ENCODE results near the gene CENPO. TPM values are rescaled to one million over a fixed set of nuclear protein-coding genes. Genes with fewer than 3 reads are reported as not detected.

The CENPO gene
- total and polyA plus RNA-seq, 2 of the 4 experiments (the other 2 are of a cell fraction), result 20.1 to 27.2 TPM

DNA sequence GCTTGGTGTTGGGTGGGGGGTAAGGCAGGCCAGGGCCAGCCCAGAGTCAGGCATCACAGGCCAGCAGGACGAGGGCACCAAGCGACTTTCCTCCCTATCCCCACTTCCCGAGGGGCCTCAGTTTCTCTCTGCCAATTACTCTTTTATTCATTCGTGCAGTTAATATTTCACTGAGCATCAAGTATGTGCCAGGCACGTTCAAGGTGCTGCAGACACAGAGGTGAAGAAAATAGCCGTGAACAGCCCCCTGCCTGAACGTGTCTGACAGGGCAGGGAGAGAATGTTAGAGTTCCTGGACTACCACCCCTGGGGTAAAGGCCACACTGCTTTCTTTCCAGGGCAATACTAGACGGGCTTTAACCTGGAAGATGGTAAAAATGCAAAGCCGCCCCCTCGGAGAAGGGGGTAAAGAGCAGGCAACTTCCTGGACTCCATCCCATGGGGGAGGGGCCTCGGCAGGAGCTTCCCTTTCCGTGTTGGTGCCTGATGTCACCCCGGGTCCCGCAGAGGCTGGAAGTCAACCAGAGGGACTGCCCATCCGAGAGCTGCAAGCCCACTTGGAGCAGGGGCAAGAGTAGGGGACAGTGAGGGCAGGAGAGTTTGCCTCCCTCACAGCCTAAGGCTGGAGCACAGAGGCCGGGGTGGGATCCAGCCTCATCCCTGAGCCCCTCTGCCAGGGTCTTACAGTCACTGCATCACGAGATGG is 47.1 kb downstream of the CENPO start:
- no peak for ATAC-seq (ENCODE audit: low read depth)
- Histone ChIP-seq H2BK120ac (ENCODE audit: low read depth, low read length) (no peak overlapping the region), H3K9me1 (ENCODE audit: insufficient read depth, low read length) (no peaks in the 10 kb centered on the region), H3K9me3 (ENCODE audit: control insufficient read depth, insufficient read depth, low read length) (no peaks in the 10 kb centered on the region), H3K56ac (ENCODE audit: extremely low read depth, insufficient read depth, low read length) (no peak overlapping the region), H3K4ac (ENCODE audit: low read depth, low read length) (no peak overlapping the region), H3K4me2 (ENCODE audit: low read depth, low read length) (no peak overlapping the region), H3K36me3 (ENCODE audit: control insufficient read depth, insufficient read depth, low read length) (peaks cover 44% of the 10 kb centered on the region), H3K27me3 (ENCODE audit: control insufficient read depth, insufficient read depth, low read length) (no peaks in the 10 kb centered on the region), H3K23ac (ENCODE audit: low read depth, low read length) (no peak overlapping the region), H3K27ac (ENCODE audit: insufficient read depth, low read length) (no peak overlapping the region), H3K4me3 (ENCODE audit: insufficient read depth, low read depth, low read length) (no peak overlapping the region), H3K79me1 (ENCODE audit: low read depth in 1 of 2, low read length in 2 of 2) (no peaks in the 10 kb centered on the region), H3K18ac (ENCODE audit: low read depth, low read length) (no peak overlapping the region), H4K8ac (ENCODE audit: low read depth in 2 of 2, low read length in 2 of 2) (no peak overlapping the region), H2AK9ac (replicated peaks; ENCODE audit: low read depth, low read length, poor library complexity) (peak overlapping the region; percentile 63), H3K4me1 (ENCODE audit: control insufficient read depth, insufficient read depth, low read length) (no peaks in the 10 kb centered on the region), H2AFZ (replicated peaks; ENCODE audit: low read length, poor library complexity) (peak overlapping the region; percentile 2), H2BK15ac (ENCODE audit: low read depth, low read length) (no peak overlapping the region), H3K14ac (replicated peaks; ENCODE audit: low read depth, low read length) (no peak overlapping the region), H2BK20ac (ENCODE audit: low read depth, low read length) (no peak overlapping the region), H4K91ac (ENCODE audit: insufficient read depth, low read depth, low read length) (no peak overlapping the region), H2AK5ac (ENCODE audit: low read depth, low read length) (no peak overlapping the region), H3K9ac (ENCODE audit: low read depth, low read length) (no peak overlapping the region), H4K20me1 (ENCODE audit: insufficient read depth, low read length) (no peaks in the 10 kb centered on the region), H2BK5ac (ENCODE audit: low read depth, low read length, poor library complexity, severe bottlenecking) (no peak overlapping the region), H4K5ac (ENCODE audit: low read depth, low read length) (no peak overlapping the region)
- in situ Hi-C loops (cut with MboI; ENCODE audit: low sequenced_read_pairs), result loop anchor here (10.0 kb wide), 1 partner anchor 294 kb away; no protein-coding TSS in a partner anchor
- DNase-seq, result no peak
- ChIA-PET CTCF (no interaction called here), POLR2A (ENCODE audit: unreplicated experiment) (no interaction called here)
- dilution Hi-C loops (cut with HindIII; ENCODE audit: low sequenced_read_pairs, unreplicated experiment), result no loop called here
- intact Hi-C loops (cut with micrococcal nuclease), result no loop called here
- TF ChIP-seq, protein P1, sequence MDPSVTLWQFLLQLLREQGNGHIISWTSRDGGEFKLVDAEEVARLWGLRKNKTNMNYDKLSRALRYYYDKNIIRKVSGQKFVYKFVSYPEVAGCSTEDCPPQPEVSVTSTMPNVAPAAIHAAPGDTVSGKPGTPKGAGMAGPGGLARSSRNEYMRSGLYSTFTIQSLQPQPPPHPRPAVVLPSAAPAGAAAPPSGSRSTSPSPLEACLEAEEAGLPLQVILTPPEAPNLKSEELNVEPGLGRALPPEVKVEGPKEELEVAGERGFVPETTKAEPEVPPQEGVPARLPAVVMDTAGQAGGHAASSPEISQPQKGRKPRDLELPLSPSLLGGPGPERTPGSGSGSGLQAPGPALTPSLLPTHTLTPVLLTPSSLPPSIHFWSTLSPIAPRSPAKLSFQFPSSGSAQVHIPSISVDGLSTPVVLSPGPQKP (IDR thresholded peaks at IDR 0.05; ENCODE audit: borderline replicate concordance, low read depth, low read length), result no peak
- TF ChIP-seq POLR2A (IDR thresholded peaks at IDR 0.05; ENCODE audit: low read depth, low read length) (no peak), CEBPB (IDR thresholded peaks at IDR 0.05; ENCODE audit: low read depth, low read length) (no peak), MXI1 (IDR thresholded peaks at IDR 0.05; ENCODE audit: borderline replicate concordance, low read depth, low read length) (no peak), SMC3 (IDR thresholded peaks at IDR 0.05; ENCODE audit: low read depth, low read length) (no peak), FOS (IDR thresholded peaks at IDR 0.05; ENCODE audit: low read depth, low read length) (no peak), BHLHE40 (IDR thresholded peaks at IDR 0.05; ENCODE audit: low read depth, low read length) (no peak), RCOR1 (IDR thresholded peaks at IDR 0.05; ENCODE audit: insufficient replicate concordance, low read length) (no peak), MAZ (IDR thresholded peaks at IDR 0.05; ENCODE audit: borderline replicate concordance, low read depth, low read length) (no peak), CHD1 (IDR thresholded peaks at IDR 0.05; ENCODE audit: low read depth, low read length) (no peak)
- TF ChIP-seq, protein P2, sequence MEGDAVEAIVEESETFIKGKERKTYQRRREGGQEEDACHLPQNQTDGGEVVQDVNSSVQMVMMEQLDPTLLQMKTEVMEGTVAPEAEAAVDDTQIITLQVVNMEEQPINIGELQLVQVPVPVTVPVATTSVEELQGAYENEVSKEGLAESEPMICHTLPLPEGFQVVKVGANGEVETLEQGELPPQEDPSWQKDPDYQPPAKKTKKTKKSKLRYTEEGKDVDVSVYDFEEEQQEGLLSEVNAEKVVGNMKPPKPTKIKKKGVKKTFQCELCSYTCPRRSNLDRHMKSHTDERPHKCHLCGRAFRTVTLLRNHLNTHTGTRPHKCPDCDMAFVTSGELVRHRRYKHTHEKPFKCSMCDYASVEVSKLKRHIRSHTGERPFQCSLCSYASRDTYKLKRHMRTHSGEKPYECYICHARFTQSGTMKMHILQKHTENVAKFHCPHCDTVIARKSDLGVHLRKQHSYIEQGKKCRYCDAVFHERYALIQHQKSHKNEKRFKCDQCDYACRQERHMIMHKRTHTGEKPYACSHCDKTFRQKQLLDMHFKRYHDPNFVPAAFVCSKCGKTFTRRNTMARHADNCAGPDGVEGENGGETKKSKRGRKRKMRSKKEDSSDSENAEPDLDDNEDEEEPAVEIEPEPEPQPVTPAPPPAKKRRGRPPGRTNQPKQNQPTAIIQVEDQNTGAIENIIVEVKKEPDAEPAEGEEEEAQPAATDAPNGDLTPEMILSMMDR (conservative IDR thresholded peaks at IDR 0.05; ENCODE audit: low read depth, low read length), result no peak
- TF ChIP-seq, protein P3, sequence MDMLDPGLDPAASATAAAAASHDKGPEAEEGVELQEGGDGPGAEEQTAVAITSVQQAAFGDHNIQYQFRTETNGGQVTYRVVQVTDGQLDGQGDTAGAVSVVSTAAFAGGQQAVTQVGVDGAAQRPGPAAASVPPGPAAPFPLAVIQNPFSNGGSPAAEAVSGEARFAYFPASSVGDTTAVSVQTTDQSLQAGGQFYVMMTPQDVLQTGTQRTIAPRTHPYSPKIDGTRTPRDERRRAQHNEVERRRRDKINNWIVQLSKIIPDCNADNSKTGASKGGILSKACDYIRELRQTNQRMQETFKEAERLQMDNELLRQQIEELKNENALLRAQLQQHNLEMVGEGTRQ (IDR thresholded peaks at IDR 0.05; ENCODE audit: low read depth, low read length), result no peak
- 67% methylated on average over 6 of the region's 17 CpGs; no CpG with 5 or more reads in 1 of the 2 experiments for WGBS, 2 experiments (ENCODE audit: extremely low coverage in 2 of 2, insufficient read length in 1 of 2)
- no TSS peak for BruUV-seq (replicated peaks)
